ENCODE results near the gene NFIA.

GRCh38 chr1:61093525-61094137, 11.3 kb downstream of the NFIA start:
- TF ChIP-seq POLR2A (IDR thresholded peaks at IDR 0.05) = no peak
- TF ChIP-seq, protein P1, sequence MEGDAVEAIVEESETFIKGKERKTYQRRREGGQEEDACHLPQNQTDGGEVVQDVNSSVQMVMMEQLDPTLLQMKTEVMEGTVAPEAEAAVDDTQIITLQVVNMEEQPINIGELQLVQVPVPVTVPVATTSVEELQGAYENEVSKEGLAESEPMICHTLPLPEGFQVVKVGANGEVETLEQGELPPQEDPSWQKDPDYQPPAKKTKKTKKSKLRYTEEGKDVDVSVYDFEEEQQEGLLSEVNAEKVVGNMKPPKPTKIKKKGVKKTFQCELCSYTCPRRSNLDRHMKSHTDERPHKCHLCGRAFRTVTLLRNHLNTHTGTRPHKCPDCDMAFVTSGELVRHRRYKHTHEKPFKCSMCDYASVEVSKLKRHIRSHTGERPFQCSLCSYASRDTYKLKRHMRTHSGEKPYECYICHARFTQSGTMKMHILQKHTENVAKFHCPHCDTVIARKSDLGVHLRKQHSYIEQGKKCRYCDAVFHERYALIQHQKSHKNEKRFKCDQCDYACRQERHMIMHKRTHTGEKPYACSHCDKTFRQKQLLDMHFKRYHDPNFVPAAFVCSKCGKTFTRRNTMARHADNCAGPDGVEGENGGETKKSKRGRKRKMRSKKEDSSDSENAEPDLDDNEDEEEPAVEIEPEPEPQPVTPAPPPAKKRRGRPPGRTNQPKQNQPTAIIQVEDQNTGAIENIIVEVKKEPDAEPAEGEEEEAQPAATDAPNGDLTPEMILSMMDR (IDR thresholded peaks at IDR 0.05) = no peak
